Stimulated activated naive CD8-positive, alpha-beta T cell treated with anti-CD3 and anti-CD28 coated beads, Interleukin-15, Interleukin-2, amounts not matched to agents 100 ng/mL and 50 ng/mL, for 24 hours (primary cell): Measurements from ENCODE around the gene RAB7A.

ENCODE experiments used
- H3K27ac Mint-ChIP-seq: one replicate; pipeline ENCODE4 v1.8.0; 2021; ENCODE audit warnings: mild to moderate bottlenecking, mixed read lengths
- H3K27me3 Mint-ChIP-seq: one replicate; pipeline ENCODE4 v1.8.0; 2021; ENCODE audit warnings: mixed read lengths
- H3K36me3 Mint-ChIP-seq: one replicate; pipeline ENCODE4 v1.8.0; 2021; ENCODE audit warnings: low read depth, mixed read lengths
- H3K4me1 Mint-ChIP-seq: one replicate; pipeline ENCODE4 v1.8.0; 2021; ENCODE audit warnings: low read depth, mixed read lengths
- H3K4me3 Mint-ChIP-seq: one replicate; pipeline ENCODE4 v1.8.0; 2021; ENCODE audit warnings: mild to moderate bottlenecking, mixed read lengths
- H3K9me3 Mint-ChIP-seq: one replicate; pipeline ENCODE4 v1.8.0; 2021; ENCODE audit warnings: mixed read lengths

The RAB7A gene

DNA sequence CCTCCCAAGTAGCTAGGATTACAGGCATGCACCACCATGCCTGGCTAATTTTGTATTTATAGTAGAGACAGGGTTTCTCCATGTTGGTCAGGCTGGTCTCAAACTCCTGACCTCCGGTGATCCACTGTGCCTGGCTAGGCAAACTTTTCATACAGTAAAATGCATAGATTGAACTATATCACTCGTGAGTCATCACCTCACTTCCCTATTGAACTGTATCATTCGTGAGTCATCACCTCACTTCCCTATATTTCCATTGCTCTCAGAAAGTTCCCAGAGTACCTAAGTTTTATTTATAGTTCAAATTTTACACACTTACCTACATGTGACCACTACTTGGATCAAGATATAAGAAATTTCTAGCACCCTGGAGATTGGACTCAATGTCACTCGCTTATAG lies 79.8 kb downstream of the RAB7A start:
- Mint-ChIP-seq H3K36me3 (peaks cover 69% of the 10 kb centered on the region), H3K4me3 (peak overlapping the region; percentile 67), H3K9me3 (no peaks in the 10 kb centered on the region), H3K27me3 (no peaks in the 10 kb centered on the region), H3K27ac (peak overlapping the region; percentile 98), H3K4me1 (peaks cover 84% of the 10 kb centered on the region)

- Mint-ChIP-seq H3K27ac (peak overlapping the region; percentile 98), H3K4me1 (peaks cover 76% of the 10 kb centered on the region), H3K4me3 (no peak overlapping the region), H3K9me3 (no peaks in the 10 kb centered on the region), H3K36me3 (peaks cover 73% of the 10 kb centered on the region), H3K27me3 (no peaks in the 10 kb centered on the region)
These were observed 80.6 kb downstream of the RAB7A start for GRCh38 chr3:128806588-128806987.

DNA sequence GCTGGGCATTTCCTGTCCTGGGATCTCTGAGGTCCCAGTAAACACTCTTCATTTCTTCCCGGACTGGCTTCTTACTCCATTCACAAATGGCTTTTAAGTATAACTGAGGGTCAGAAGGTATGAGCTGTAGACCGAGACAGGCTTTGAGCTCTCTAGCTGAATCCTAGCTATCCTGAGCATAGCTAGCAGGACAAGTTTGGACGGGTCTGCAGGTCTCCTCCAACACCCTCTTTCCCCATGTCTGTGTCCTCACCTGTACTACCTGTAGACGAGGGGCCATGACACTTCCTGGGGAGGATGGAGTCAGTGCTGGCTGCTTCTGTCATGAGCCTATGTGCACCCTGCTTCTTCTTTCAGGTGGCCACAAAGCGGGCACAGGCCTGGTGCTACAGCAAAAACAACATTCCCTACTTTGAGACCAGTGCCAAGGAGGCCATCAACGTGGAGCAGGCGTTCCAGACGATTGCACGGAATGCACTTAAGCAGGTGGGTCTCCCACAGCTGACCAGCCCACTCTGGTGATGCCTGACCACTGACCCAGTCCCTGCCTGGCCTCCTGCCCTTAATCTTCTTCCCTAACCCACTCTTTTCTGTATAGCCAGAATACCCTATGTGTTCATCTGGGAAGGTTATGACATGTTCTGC lies 81.3 kb downstream of the RAB7A start:
- no peaks in the 10 kb centered on the region for H3K27me3 Mint-ChIP-seq
- H3K27ac Mint-ChIP-seq, result peak overlapping the region; percentile 98
- no peaks in the 10 kb centered on the region for H3K9me3 Mint-ChIP-seq
- peaks cover 69% of the 10 kb centered on the region for H3K4me1 Mint-ChIP-seq
- H3K36me3 Mint-ChIP-seq, result peaks cover 71% of the 10 kb centered on the region
- H3K4me3 Mint-ChIP-seq, result no peak overlapping the region

- H3K27ac Mint-ChIP-seq, result peak overlapping the region; percentile 82
- H3K4me1 Mint-ChIP-seq, result peaks cover 62% of the 10 kb centered on the region
These were observed 82.7 kb downstream of the RAB7A start for GRCh38 chr3:128808672-128809071.

GRCh38 chr3:128813097-128813496 lies 87.1 kb downstream of the RAB7A start:
- peaks cover 22% of the 10 kb centered on the region for H3K4me1 Mint-ChIP-seq
- peak overlapping the region; percentile 46 for H3K27ac Mint-ChIP-seq
- no peak overlapping the region for H3K4me3 Mint-ChIP-seq
- H3K36me3 Mint-ChIP-seq, result peaks cover 82% of the 10 kb centered on the region
- no peaks in the 10 kb centered on the region for H3K9me3 Mint-ChIP-seq
- no peaks in the 10 kb centered on the region for H3K27me3 Mint-ChIP-seq

More at GRCh38 chr3:128808672-128809071, 82.7 kb downstream of the RAB7A start:
- H3K36me3 Mint-ChIP-seq, result peaks cover 84% of the 10 kb centered on the region
- no peak overlapping the region for H3K4me3 Mint-ChIP-seq
- no peaks in the 10 kb centered on the region for H3K9me3 Mint-ChIP-seq
- H3K27me3 Mint-ChIP-seq, result no peaks in the 10 kb centered on the region

DNA sequence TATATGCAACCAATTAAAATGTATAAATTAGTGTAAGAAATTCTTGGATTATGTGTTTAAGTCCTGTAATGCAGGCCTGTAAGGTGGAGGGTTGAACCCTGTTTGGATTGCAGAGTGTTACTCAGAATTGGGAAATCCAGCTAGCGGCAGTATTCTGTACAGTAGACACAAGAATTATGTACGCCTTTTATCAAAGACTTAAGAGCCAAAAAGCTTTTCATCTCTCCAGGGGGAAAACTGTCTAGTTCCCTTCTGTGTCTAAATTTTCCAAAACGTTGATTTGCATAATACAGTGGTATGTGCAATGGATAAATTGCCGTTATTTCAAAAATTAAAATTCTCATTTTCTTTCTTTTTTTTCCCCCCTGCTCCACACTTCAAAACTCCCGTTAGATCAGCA lies 88.1 kb downstream of the RAB7A start:
- Mint-ChIP-seq H3K36me3 (peaks cover 82% of the 10 kb centered on the region), H3K27me3 (no peaks in the 10 kb centered on the region), H3K9me3 (no peaks in the 10 kb centered on the region), H3K27ac (no peak overlapping the region), H3K4me1 (peaks cover 12% of the 10 kb centered on the region), H3K4me3 (no peak overlapping the region)

- no peak overlapping the region for H3K4me3 Mint-ChIP-seq
- H3K4me1 Mint-ChIP-seq, result peaks cover 7% of the 10 kb centered on the region
- H3K27me3 Mint-ChIP-seq, result no peaks in the 10 kb centered on the region
- no peaks in the 10 kb centered on the region for H3K9me3 Mint-ChIP-seq
- peak overlapping the region; percentile 55 for H3K27ac Mint-ChIP-seq
- H3K36me3 Mint-ChIP-seq, result peaks cover 80% of the 10 kb centered on the region
These were observed 88.7 kb downstream of the RAB7A start for GRCh38 chr3:128814519-128815317.

GRCh38 chr3:128815318-128816064 lies 89.5 kb downstream of the RAB7A start:
- Mint-ChIP-seq H3K4me1 (peaks cover 7% of the 10 kb centered on the region), H3K36me3 (peaks cover 74% of the 10 kb centered on the region)

GRCh38 chr3:128818186-128818787 lies 92.3 kb downstream of the RAB7A start:
- Mint-ChIP-seq H3K9me3 (no peaks in the 10 kb centered on the region), H3K27ac (peak overlapping the region; percentile 64), H3K4me3 (no peak overlapping the region), H3K4me1 (peaks cover 3% of the 10 kb centered on the region), H3K27me3 (no peaks in the 10 kb centered on the region), H3K36me3 (peaks cover 60% of the 10 kb centered on the region)

More at GRCh38 chr3:128815318-128816064, 89.5 kb downstream of the RAB7A start:
- Mint-ChIP-seq H3K4me3 (no peak overlapping the region), H3K27ac (peak overlapping the region; percentile 39), H3K27me3 (no peaks in the 10 kb centered on the region), H3K9me3 (no peaks in the 10 kb centered on the region)

- no peaks in the 10 kb centered on the region for H3K4me1 Mint-ChIP-seq
- peaks cover 41% of the 10 kb centered on the region for H3K36me3 Mint-ChIP-seq
- no peaks in the 10 kb centered on the region for H3K9me3 Mint-ChIP-seq
- H3K27me3 Mint-ChIP-seq, result no peaks in the 10 kb centered on the region
- H3K27ac Mint-ChIP-seq, result no peak overlapping the region
- no peak overlapping the region for H3K4me3 Mint-ChIP-seq
These were observed 94.4 kb downstream of the RAB7A start for GRCh38 chr3:128820252-128820839.

GRCh38 chr3:128823008-128823407 lies 97.0 kb downstream of the RAB7A start:
- H3K27ac Mint-ChIP-seq, result no peak overlapping the region
- H3K27me3 Mint-ChIP-seq, result no peaks in the 10 kb centered on the region
- H3K36me3 Mint-ChIP-seq, result peaks cover 24% of the 10 kb centered on the region
- no peak overlapping the region for H3K4me3 Mint-ChIP-seq
- H3K9me3 Mint-ChIP-seq, result no peaks in the 10 kb centered on the region
- no peaks in the 10 kb centered on the region for H3K4me1 Mint-ChIP-seq

DNA sequence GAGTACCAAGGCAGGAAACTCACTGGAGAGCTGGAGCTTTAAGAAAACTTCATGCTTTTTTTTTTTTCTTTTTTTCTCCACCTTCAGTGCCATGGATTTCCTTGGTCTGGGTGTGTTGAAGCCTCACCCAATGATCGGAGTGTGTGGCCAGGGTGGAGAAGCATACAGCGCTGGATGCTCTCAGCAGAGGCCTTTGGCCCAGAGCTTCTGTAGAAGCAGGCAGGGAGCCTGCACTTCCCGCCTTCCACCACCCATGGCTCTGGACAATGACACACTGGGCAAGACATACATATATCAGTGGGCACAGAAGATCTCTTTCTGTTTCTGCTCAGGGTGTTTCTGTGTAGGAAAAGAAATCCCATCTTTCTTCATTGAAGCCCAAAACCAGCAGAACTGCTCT lies 97.6 kb downstream of the RAB7A start:
- Mint-ChIP-seq H3K9me3 (no peaks in the 10 kb centered on the region), H3K4me3 (no peak overlapping the region), H3K27me3 (no peaks in the 10 kb centered on the region), H3K36me3 (peaks cover 18% of the 10 kb centered on the region), H3K27ac (peak overlapping the region; percentile 21), H3K4me1 (no peaks in the 10 kb centered on the region)

DNA sequence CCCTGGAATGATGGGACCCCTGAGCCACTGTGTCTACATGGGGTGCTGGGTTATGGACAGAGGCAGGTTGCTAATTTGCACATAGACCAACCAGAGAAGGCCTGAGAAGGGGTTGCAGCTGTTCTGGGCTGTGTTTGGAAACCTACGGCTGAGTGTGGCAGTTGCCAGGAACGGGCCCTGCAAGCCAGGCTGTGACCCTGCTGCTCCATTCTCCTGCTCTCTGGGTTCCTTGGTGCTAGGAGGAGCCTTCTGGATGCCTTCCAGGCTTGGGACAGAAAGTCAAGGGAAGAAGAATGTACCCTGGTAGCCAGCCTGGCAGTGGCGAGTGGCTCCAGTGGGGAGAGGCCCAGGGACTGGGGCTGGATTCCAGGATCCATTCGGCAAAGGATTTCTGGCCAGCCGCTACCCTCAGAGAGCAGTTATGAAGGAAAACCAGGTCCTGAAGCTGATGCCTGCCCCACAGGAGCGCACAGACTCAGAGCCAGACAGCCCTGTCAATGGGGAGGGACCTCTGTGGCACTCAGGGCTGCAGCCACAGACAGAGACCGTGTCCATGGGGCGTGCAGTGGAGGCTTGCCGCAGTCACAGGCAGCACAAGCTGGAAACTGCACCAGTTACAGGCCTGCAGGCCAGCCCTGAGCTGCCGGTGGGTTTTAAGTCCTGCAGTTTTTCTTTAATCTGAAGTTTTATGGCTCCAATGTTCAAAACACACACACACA lies 98.3 kb downstream of the RAB7A start:
- peaks cover 11% of the 10 kb centered on the region for H3K36me3 Mint-ChIP-seq
- no peaks in the 10 kb centered on the region for H3K4me1 Mint-ChIP-seq
- no peaks in the 10 kb centered on the region for H3K27me3 Mint-ChIP-seq
- no peak overlapping the region for H3K4me3 Mint-ChIP-seq
- H3K27ac Mint-ChIP-seq, result peak overlapping the region; percentile 21
- no peaks in the 10 kb centered on the region for H3K9me3 Mint-ChIP-seq
